ENCODE results near the gene PPP1R11. TPM values are rescaled to one million over a fixed set of nuclear protein-coding genes. Genes with fewer than 3 reads are reported as not detected.

Gene PPP1R11
- total RNA-seq, 4 donors from 2014 or later, result 50.7 to 64.7 (median 60.2) TPM

DNA sequence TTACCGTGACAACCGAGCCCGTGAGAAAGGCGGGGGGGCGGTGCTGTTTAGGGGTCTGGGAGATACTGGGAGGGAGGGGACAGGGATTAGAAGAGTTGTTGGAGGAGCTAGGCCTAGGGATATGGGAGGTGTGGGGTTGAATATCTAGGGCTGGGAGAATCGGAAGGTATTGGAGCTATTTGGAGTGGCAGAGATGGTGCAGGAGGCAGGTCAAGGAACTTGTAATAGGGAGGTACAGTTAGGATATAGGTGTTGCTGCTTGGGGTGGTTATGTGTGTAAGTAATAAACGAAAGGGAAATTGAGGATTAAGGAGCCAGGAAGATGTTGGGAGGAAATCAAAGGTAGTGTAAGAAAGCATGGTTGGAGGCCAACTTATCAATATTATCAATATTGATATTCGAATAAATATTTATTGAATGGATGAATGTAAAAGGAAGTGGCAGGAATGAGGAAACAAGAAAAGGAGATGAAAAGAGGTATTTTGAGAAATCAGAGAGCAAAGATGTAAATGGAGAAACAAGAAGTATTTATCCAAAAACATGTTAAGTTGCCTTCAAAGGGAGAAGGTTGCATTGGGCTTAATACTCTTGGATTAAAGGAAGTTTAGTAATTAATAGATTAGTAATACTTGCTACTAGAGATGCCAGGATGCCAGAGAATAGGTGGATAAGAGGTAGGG, 602 bp downstream of the PPP1R11 start:
- Histone ChIP-seq H3K27me3 (peaks cover 0 to 23% (median 12%) of the 10 kb centered on the region in 4 donors), H3K9me3 (no peaks in the 10 kb centered on the region), H3K36me3 (peaks cover 5 to 33% (median 21%) of the 10 kb centered on the region in 4 donors), H3K4me1 (peaks cover 22 to 47% (median 42%) of the 10 kb centered on the region in 4 donors), H3K27ac (replicated peaks in 1 of 4) (peak overlapping the region; percentile 82 to 89 (median 88)), H3K4me3 (peak overlapping the region; percentile 68 to 79 (median 72))
- no peak for TF ChIP-seq CTCF (IDR thresholded peaks at IDR 0.05)
- no peak for TF ChIP-seq EP300 (IDR thresholded peaks at IDR 0.05)
- no peak for TF ChIP-seq POLR2A (IDR thresholded peaks at IDR 0.05; ENCODE audit: low read depth)
- no peak for TF ChIP-seq POLR2AphosphoS5 (IDR thresholded peaks at IDR 0.05)
- DNase-seq (ENCODE audit: extremely low spot score), result no peak
- intact Hi-C loops (cut with DNase I), result loop anchor here (5.0 to 10.0 kb wide), 2 partner anchors 35 to 123 kb away; partner anchors contain the start of gene HLA-A
- 16% methylated on average over 8 of the region's 8 CpGs for whole genome bisulfite sequencing

GRCh38 chr6:30071081-30071818, 4.3 kb downstream of the PPP1R11 start:
- no peak overlapping the region for H3K27ac ChIP-seq (replicated peaks in 1 of 4)
- TF ChIP-seq POLR2AphosphoS5 (IDR thresholded peaks at IDR 0.05) (no peak), POLR2A (IDR thresholded peaks at IDR 0.05; ENCODE audit: low read depth) (no peak), CTCF (IDR thresholded peaks at IDR 0.05) (no peak), EP300 (IDR thresholded peaks at IDR 0.05) (no peak)
- H3K36me3 ChIP-seq, result peaks cover 5 to 20% (median 17%) of the 10 kb centered on the region in 4 donors
- H3K4me3 ChIP-seq, result peak overlapping the region; percentile 16 to 37 (median 25)
- peaks cover 32 to 51% (median 45%) of the 10 kb centered on the region in 4 donors for H3K4me1 ChIP-seq
- 46% methylated on average over 14 of the region's 68 CpGs for whole genome bisulfite sequencing
- H3K9me3 ChIP-seq, result no peaks in the 10 kb centered on the region
- DNase-seq (ENCODE audit: extremely low spot score), result no peak
- peaks cover 0 to 60% (median 41%) of the 10 kb centered on the region in 4 donors for H3K27me3 ChIP-seq
- intact Hi-C loops (cut with DNase I), result no loop called here

- WGBS, result 53% methylated on average over 3 of the region's 3 CpGs
- Histone ChIP-seq H3K36me3 (peaks cover 5 to 20% (median 17%) of the 10 kb centered on the region in 4 donors), H3K27me3 (peaks cover 0 to 66% (median 44%) of the 10 kb centered on the region in 4 donors), H3K4me1 (peaks cover 32 to 50% (median 43%) of the 10 kb centered on the region in 4 donors), H3K27ac (replicated peaks in 1 of 4) (no peak overlapping the region), H3K9me3 (no peaks in the 10 kb centered on the region), H3K4me3 (peak overlapping the region in 1 of 4 donors; percentile 24)
- intact Hi-C loops (cut with DNase I), result no loop called here
- no peak for TF ChIP-seq CTCF (IDR thresholded peaks at IDR 0.05)
- no peak for TF ChIP-seq EP300 (IDR thresholded peaks at IDR 0.05)
- no peak for TF ChIP-seq POLR2A (IDR thresholded peaks at IDR 0.05; ENCODE audit: low read depth)
- no peak for TF ChIP-seq POLR2AphosphoS5 (IDR thresholded peaks at IDR 0.05)
- DNase-seq (ENCODE audit: extremely low spot score), result no peak
Observed at GRCh38 chr6:30071858-30072257, 4.9 kb downstream of the PPP1R11 start.

DNA sequence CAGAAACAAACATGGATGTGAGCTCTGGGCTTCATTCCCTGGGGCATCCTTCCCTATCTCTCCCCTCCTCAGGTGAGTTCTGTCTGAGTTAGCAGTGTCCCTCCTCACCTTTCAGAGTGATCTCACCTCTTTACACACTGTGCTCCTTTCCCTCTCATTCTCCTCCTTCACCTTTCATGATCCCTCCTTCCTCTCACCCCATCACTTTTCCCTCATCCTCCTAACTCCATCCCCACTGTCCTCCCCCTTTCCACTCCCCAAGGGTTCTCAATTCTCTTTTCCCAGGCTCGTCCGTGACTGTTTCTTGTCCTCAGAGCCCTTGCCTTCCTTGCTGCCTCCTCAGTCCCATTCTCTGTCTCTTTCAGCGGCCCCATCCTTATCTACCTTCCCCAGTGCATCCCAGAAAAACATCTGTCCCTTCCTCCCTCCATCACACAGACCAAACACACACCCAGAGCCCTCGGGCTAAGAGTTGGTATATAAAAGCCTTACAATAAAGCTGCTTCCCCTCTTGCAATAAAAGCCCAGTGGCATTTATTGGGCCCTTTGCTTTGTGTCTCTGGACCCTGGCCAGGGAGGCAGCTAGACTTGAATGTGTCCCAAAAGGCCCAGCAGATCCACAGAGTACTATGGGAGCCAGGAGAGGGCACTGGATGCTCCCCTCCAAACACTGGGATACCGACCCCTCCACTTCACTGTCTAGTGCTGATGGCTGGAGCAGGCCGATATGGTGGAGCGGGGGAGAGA, 6.7 kb downstream of the PPP1R11 start:
- Histone ChIP-seq H3K27me3 (peaks cover 0 to 82% (median 46%) of the 10 kb centered on the region in 4 donors), H3K4me3 (no peak overlapping the region), H3K9me3 (no peaks in the 10 kb centered on the region), H3K27ac (replicated peaks in 1 of 4) (no peak overlapping the region), H3K36me3 (peaks cover 5 to 15% (median 15%) of the 10 kb centered on the region in 4 donors), H3K4me1 (peaks cover 24 to 37% (median 31%) of the 10 kb centered on the region in 4 donors)
- WGBS, result 56% methylated on average over 7 of the region's 7 CpGs
- intact Hi-C loops (cut with DNase I), result no loop called here
- TF ChIP-seq POLR2A (IDR thresholded peaks at IDR 0.05; ENCODE audit: low read depth) (no peak), CTCF (IDR thresholded peaks at IDR 0.05) (no peak), POLR2AphosphoS5 (IDR thresholded peaks at IDR 0.05) (no peak), EP300 (IDR thresholded peaks at IDR 0.05) (no peak)
- DNase-seq (ENCODE audit: extremely low spot score), result no peak

Data from esophagus muscularis mucosa (tissue), 4 donors.